NCI-H69 (cell line): ENCODE results near the gene OLIG3.

Experiments
- DNase-seq: peaks from one replicate; lab custom pipeline; 2025; lab: John Stamatoyannopoulos, UW

OLIG3 gene

GRCh38 chr6:137496368-137496767 is 2.2 kb upstream of the OLIG3 start:
- DNase-seq, result no peak

GRCh38 chr6:137495703-137496336 is 1.6 kb upstream of the OLIG3 start:
- DNase-seq, result no peak

- no peak for DNase-seq
These were observed 951 bp upstream of the OLIG3 start for GRCh38 chr6:137494988-137495702.

DNA sequence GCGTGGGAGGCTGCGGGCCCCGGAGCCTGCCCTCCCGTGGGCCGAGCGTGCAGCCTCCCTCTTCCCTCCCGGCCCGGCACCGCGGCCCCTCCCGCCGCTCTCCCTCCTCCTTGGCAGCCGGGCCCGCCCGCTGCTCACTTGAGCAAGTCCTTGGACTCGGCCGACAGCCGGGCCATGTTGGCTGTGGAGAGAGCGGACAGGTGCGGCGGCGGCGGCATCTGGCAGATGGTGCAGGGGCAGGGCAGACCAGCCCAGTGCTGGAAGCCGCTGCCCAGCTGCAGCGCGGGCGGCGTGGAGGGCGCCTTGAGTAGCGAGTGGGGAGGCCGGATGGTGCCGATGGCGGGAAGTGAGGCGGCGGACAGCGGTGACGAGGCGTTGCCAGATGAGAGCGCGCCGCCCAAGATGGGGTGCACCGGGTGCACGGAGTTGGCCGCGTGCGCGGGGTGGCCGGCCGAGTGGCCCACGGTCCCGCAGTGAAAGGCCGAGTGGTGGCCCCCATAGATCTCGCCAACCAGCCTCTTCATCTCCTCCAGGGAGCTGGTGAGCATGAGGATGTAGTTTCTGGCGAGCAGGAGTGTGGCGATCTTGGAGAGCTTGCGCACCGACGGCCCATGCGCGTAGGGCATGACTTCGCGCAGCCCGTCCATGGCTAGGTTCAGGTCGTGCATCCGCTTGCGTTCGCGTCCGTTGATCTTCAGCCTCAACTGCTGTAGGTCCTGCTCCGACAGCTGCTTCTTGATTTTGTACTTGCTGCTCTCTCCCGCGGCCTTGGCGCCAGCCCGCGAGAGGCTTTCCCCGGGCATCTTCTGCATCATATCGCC is 766 bp downstream of the OLIG3 start:
- DNase-seq, result no peak

- DNase-seq, result no peak
These were observed 1.6 kb downstream of the OLIG3 start for GRCh38 chr6:137492289-137493217.

DNA sequence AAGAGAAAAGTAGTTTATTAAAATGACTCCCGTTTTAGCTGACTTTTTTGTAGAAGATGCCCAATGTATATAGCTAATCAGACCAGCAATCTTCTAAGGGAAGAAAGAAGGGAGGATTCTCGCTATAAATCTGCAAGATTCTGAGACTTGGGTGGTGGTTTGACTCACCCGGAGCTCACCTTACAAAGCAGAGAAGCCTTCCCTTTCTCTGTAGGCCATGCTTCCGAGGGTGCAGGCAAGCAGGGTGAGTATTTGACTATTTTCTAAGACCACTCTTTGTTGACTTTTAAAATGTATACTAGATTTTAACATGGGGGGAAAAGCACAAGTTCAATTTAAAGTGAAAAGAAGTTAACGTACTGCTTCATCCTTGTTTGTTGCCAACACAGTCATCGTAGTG is 2.7 kb downstream of the OLIG3 start:
- no peak for DNase-seq

DNA sequence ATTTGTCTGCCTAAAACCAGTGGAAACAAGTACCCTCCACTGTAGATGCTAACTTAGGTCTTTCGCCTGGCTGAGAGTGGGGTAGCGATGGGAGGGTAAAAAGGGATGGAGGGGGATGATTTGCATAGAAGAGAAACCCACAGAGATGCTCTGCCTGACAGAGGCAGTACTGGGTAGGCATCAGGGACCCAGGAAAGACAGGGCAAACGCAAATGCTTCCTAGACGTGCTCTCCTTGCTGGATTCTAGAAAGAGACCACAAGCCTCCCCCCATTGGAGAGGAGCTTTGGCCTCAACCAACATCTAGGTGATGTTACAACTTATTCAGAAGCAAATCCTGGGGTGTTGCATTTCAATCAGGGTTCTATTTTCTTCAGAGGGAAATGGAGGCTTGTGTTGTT is 3.2 kb downstream of the OLIG3 start:
- no peak for DNase-seq

- DNase-seq, result no peak
These were observed 3.9 kb downstream of the OLIG3 start for GRCh38 chr6:137490006-137490905.

GRCh38 chr6:137489046-137490005 is 4.9 kb downstream of the OLIG3 start:
- no peak for DNase-seq

DNA sequence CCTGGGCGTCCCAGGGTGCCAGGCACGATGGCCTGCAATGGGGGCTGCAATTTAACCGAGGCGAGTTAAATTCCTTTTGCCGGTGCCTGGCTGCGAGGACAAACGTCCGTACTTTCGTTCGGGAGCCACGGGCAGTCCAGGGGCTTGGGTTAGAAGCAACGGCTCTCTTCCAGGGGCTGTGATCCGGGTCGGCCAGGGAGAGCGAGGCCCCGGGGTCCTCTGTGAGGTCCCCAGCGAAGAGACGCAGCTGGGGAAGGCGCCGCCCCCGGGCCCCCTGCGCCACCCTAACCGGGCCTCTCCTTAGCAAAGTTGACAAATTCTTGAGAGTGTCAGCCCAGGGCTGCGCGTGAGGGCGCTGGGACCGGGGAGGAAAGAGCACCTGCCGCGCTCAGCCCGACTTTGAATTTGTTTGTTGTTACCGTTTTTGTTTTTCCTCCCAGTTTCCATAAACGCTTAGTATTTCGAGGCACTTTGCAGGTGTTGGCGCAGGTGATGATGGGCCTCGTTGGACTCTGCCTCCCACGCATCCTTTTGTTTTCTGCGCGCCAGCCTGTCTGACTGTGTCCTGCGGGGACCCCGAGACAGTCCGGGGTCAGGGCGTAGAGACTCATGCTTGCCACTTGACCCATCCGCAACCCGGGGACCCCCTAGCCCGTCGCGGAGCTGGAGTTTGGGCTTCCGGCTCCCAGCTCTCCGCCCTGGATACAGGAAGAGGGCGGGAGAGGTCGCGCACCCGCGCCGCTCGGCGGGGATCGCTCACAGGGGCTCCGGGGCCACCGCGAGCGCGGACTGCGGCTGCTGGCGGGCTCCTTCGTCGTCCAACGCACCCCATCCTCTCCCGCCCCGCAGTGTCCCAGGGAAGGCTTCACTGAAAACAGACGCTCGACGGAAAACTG is 5.8 kb downstream of the OLIG3 start:
- no peak for DNase-seq

- no peak for DNase-seq
These were observed 6.4 kb downstream of the OLIG3 start for GRCh38 chr6:137487869-137488149.

- DNase-seq, result peak; percentile 31
These were observed 6.9 kb downstream of the OLIG3 start for GRCh38 chr6:137487181-137487868.

DNA sequence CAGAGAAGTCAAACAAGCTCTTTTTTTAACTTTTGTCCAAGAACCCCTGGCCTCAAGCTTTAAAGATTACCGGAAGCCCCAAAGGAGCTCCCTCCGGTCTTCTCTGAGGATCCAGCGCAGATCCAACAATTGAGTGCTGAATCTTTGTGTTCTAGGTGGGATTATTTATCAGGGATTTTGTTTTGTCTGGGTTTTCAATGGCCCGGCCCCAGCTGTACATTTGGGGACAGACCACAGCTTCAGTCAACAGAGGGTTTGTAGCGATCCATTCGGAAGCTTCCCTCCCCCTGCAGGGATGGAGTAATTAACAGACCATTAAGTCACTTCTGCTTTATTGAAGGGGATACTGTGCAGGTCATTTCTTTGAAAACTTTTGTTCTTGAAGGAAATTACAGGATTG is 7.8 kb downstream of the OLIG3 start:
- peak; percentile 91 for DNase-seq

- no peak for DNase-seq
These were observed 13.8 kb downstream of the OLIG3 start for GRCh38 chr6:137480431-137480830.

DNA sequence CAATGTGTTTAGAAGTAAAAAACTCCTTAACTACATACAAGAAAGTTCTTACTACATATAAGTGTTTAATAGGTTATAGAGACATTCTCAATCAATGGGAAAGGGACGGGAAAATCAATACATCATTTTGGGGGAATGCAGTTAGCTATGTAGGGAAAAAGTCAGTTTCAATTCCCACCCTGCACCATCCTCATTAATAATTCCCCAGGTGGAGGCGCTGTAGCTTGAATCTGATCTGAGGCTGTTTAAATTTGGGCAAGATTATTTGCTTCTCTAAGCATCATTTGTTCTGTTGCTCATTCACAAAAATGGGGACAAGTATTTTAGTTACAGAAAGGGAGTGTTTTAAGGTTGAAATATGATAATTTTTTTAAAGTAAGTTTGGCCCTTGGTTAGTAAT is 19.1 kb downstream of the OLIG3 start:
- peak; percentile 33 for DNase-seq

DNA sequence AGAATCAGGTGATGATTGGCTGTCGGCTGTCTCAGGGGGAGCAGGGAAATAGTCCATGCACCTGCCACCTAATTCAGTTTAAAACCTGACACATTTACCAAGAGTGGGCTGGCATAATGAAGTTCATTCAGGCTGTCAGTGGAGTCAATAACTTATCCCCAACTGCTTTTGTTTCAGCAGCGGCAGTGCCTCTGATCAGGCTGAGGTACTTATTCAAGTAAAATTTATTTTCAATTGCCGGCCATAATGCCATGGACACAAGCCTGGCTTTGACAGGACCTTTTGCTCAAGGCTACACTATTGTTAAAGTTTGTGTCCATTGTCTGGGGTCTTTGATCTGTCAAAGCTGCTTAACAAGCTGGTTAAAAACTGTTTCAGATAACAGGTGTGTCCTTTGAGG is 20.6 kb downstream of the OLIG3 start:
- DNase-seq, result peak; percentile 54

DNA sequence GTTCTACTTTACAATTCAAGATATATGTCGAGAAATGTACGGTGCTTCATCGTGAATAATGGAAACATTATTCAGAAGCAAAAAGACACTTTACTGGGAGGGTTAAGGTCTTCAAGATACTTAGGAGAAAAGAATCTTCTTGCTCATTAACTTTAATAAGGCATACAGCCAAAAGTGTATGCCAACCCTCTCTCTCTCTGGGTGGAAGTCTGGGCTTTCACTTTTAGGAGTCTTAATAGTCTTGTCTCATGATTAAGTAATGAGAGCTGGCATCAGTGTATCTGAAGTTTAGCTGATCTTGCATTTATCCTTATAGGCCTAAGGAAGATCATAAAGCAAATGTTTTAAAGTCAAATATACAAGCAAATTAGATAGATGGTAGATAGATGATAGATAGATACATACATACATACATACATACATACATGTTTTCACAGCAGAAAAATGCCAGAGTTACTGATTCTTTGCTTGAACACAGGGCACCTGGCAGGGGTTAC is 21.5 kb downstream of the OLIG3 start:
- DNase-seq, result peak; percentile 40

DNA sequence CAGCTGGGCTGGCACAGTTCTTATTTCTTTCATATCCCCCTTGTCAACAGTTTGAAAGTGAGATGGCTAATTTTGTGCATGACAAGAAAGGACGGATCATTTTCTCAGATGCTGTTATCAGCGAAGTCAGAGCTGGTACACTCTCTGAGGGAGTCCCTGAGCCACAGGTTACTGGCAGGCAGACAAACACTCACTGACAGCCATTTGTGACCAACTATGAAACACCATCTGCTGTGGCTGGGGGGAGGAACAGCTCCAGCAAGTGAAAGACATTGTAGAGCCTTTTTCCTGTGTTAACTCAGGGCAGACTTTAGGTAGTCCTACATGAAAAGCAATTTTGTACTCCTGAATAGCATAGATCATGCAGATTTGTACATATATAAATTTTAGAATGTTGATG is 22.2 kb downstream of the OLIG3 start:
- peak; percentile 94 for DNase-seq
